ENCODE data around the gene MERTK.

GRCh38 chr2:111912547-111912946 lies 14.1 kb downstream of the MERTK start:
- TF ChIP-seq CTCF (conservative IDR thresholded peaks at IDR 0.05; ENCODE audit: low read length), result no peak
- no peak for TF ChIP-seq EZH2phosphoT487 (IDR thresholded peaks at IDR 0.05; ENCODE audit: borderline replicate concordance)

All from Loucy (cell line).